Measurements from ENCODE around the gene SLC34A3.

DNA sequence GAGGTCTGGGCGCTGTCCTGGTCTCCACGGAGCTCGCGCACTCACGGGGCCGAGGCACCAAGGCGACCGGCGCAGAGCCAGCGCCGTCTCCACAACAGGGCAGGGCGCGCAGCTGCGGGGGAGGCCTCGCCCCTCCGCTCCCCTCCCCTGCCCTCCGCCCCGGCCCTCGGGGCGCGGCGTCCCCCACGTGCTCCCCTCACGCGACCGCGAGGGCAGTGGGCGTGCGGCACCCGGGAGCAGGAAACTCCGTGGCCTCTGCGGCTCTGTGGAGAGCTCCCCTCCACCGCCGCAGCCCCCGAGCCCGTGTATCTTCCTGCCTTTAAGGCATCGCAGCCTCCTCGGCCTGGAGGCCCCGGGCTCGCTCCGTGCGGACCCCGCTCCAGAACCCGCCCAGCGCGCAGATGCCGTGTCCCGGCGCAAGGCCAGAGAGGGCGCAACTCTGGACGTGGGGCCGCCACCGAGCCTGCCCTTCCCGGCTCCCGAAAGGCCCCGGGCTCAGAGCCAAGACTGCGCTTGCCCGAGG, 9.7 kb downstream of the SLC34A3 start:
- TF ChIP-seq, protein P1, sequence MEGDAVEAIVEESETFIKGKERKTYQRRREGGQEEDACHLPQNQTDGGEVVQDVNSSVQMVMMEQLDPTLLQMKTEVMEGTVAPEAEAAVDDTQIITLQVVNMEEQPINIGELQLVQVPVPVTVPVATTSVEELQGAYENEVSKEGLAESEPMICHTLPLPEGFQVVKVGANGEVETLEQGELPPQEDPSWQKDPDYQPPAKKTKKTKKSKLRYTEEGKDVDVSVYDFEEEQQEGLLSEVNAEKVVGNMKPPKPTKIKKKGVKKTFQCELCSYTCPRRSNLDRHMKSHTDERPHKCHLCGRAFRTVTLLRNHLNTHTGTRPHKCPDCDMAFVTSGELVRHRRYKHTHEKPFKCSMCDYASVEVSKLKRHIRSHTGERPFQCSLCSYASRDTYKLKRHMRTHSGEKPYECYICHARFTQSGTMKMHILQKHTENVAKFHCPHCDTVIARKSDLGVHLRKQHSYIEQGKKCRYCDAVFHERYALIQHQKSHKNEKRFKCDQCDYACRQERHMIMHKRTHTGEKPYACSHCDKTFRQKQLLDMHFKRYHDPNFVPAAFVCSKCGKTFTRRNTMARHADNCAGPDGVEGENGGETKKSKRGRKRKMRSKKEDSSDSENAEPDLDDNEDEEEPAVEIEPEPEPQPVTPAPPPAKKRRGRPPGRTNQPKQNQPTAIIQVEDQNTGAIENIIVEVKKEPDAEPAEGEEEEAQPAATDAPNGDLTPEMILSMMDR (IDR thresholded peaks at IDR 0.05): no peak
- TF ChIP-seq POLR2A (IDR thresholded peaks at IDR 0.05): no peak

Measured in thyroid gland (tissue), 4 donors.